ENCODE data around the gene SLC25A34. TPM values are rescaled to one million over a fixed set of nuclear protein-coding genes. Genes with fewer than 3 reads are reported as not detected.
"Not testable (repeated sequence)": the region's sequence is repeated elsewhere in the genome, so short reads cannot be mapped to it uniquely, and the experiment has no call there.

The SLC25A34 gene
- 0.17 TPM for polyA plus RNA-seq (2012; ENCODE audit: missing spikeins)

DNA sequence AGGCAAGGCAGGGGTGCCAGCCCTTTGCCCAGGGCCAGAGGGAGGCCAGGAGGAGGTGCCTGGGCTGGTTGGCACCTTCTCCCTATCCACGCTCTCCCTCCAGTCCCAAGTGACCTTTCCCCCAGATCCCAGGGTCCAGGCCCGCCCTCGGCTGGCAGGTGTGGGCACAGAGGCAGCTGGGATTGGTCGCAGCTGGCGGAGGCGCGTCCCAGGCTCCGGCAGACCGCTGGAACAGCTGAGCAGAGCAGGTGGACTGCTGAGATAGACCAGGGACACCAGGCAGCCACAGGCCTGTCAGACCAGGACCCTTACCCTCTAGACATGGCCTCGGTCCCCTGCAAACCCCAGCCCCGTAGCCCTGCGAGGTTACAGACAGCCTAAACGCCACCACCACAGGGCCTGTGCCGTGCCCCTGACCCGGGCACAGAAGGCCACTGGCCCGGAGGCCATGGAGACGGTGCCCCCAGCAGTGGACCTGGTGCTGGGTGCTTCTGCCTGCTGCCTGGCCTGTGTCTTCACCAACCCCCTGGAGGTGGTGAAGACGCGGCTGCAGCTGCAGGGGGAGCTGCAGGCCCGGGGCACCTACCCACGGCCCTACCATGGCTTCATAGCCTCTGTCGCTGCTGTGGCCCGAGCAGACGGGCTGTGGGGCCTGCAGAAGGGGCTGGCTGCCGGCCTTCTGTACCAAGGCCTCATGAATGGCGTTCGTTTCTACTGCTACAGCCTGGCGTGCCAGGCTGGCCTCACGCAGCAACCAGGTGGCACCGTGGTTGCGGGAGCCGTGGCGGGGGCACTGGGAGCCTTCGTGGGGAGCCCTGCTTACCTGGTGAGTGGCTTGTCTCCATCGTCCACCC is at the start of gene SLC25A34:
Gene SLC25A34 (plus strand): TSS at position 221 of the 854 bp plus-strand sequence. CDS start 228 bp downstream, at position 449.
- no peak for FAIRE-seq

DNA sequence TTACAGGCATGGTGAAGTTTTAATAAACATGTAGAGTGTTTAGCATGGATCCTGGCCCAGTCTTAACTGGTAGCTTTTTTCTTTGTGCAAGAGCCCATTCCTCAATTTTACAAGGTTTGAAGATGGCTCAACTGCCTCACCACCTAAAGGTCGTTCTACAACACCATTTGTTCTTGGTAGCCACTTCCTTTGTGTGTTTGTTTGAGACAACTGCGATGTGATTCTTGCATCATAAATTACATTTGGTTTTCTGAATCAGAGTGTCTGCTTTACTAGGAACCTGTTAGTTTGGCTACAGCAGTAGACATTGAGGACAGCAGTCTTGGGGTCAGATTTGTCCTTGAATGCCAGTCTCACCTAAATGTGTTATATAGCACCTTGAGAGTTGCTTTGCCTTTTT is 48.6 kb upstream of the SLC25A34 start:
- DNase-seq (ENCODE audit: insufficient read length) (no peak), FAIRE-seq (no peak)
- TF ChIP-seq POLR2AphosphoS5 (IDR thresholded peaks at IDR 0.05; ENCODE audit: low read depth, low read length), result no peak
- no peak for TF ChIP-seq TAF1 (IDR thresholded peaks at IDR 0.05; ENCODE audit: borderline replicate concordance, low read depth, low read length)
- TF ChIP-seq POLR2A (IDR thresholded peaks at IDR 0.05; ENCODE audit: low read depth, low read length), result no peak

More for the DNA sequence above, at the start of gene SLC25A34:
- DNase-seq (ENCODE audit: insufficient read length), result no peak
- TF ChIP-seq TAF1 (IDR thresholded peaks at IDR 0.05; ENCODE audit: borderline replicate concordance, low read depth, low read length) (no peak), POLR2A (IDR thresholded peaks at IDR 0.05; ENCODE audit: low read depth, low read length) (no peak), POLR2AphosphoS5 (IDR thresholded peaks at IDR 0.05; ENCODE audit: low read depth, low read length) (no peak)

DNA sequence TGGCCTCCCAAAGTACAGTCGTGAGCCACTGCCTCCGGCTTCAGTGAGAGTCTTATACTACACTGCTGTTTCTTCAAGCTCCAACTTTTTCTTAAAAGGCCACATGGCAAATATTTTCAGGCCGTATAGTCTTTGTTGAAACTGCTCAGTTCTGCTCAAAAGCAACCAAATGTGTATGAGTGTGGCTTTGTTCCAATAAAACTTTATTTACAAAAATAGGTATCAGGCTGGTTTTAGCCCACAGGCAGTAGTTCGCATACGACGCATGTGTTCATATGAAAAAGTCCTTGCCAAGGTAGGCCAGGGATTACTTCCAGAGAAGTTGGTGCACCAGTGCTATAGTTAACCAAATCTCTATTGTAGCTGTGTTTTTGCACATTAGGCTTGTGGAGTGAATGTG is 45.7 kb upstream of the SLC25A34 start:
- FAIRE-seq (no peak), DNase-seq (ENCODE audit: insufficient read length) (no peak)
- no peak for TF ChIP-seq POLR2A (IDR thresholded peaks at IDR 0.05; ENCODE audit: low read depth, low read length)

DNA sequence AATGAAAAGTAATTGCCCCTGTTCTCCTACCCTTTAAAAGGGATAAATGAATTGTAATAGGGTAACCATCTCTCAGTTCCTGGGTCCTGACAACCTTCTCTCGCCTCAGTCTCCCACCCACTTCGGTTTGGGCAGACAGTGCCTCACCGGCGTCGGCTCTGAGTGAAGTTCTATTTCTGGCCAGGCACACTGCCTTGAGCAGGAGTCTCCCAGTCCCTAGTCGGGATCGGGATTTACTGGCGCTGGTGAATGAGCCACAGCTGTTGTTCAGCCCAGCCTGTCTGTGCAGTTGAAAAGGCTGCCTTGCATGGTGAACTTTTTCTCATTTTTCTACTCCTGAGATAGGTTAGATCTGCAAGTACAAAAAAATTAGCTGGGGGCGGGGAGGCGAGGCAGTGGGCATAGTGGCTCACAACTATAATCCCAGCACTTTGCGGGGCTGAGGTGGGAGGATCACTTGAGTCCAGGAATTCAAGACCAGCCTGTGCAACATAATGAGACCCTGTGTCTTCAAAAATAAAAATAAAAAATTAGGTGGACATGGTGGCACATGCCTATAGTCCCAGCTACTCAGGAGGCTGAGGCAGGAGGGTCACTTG is 44.5 kb upstream of the SLC25A34 start:
- DNase-seq (ENCODE audit: insufficient read length) (no peak), FAIRE-seq (no peak)
- TF ChIP-seq POLR2AphosphoS5 (IDR thresholded peaks at IDR 0.05; ENCODE audit: low read depth, low read length) (no peak), POLR2A (IDR thresholded peaks at IDR 0.05; ENCODE audit: low read depth, low read length) (no peak), TAF1 (IDR thresholded peaks at IDR 0.05; ENCODE audit: borderline replicate concordance, low read depth, low read length) (no peak)

- no peak for FAIRE-seq
Measured at GRCh38 chr1:15692121-15692682, 43.9 kb upstream of the SLC25A34 start.

GRCh38 chr1:15693371-15693770 is 42.7 kb upstream of the SLC25A34 start:
- FAIRE-seq, result no peak
- TF ChIP-seq POLR2A (IDR thresholded peaks at IDR 0.05; ENCODE audit: low read depth, low read length), result no peak
- no peak for TF ChIP-seq POLR2AphosphoS5 (IDR thresholded peaks at IDR 0.05; ENCODE audit: low read depth, low read length)
- TF ChIP-seq TAF1 (IDR thresholded peaks at IDR 0.05; ENCODE audit: borderline replicate concordance, low read depth, low read length), result no peak
- DNase-seq (ENCODE audit: insufficient read length), result no peak

More at GRCh38 chr1:15692121-15692682, 43.9 kb upstream of the SLC25A34 start:
- DNase-seq (ENCODE audit: insufficient read length), result no peak
- TF ChIP-seq POLR2A (IDR thresholded peaks at IDR 0.05; ENCODE audit: low read depth, low read length), result no peak

GRCh38 chr1:15696956-15697521 is 39.0 kb upstream of the SLC25A34 start:
- FAIRE-seq, result peak; percentile 82
- DNase-seq (ENCODE audit: insufficient read length), result peak; percentile 75

DNA sequence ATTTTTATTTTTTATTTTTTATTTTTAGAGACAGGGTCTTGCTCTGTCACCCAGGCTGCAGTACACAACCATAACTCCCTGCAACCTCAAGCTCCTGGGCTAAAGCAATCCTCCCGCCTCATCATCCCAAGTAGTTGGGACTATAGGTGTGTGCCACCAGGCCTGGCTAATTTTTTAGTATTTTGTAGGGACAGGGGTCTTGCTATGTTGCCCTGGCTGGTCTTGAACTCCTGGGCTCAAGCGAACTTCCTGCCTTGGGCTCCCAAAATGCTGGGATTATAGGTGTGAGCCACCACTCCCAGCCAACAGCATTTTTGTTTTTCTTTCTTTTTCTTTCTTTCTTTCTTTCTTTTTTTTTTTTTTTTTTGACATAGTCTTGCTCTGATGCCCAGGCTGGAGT is 37.9 kb upstream of the SLC25A34 start:
- TF ChIP-seq POLR2AphosphoS5 (IDR thresholded peaks at IDR 0.05; ENCODE audit: low read depth, low read length), result no peak
- TF ChIP-seq TAF1 (IDR thresholded peaks at IDR 0.05; ENCODE audit: borderline replicate concordance, low read depth, low read length), result no peak
- no peak for TF ChIP-seq POLR2A (IDR thresholded peaks at IDR 0.05; ENCODE audit: low read depth, low read length)
- no peak for FAIRE-seq

More at GRCh38 chr1:15696956-15697521, 39.0 kb upstream of the SLC25A34 start:
- TF ChIP-seq POLR2AphosphoS5 (IDR thresholded peaks at IDR 0.05; ENCODE audit: low read depth, low read length), result peak; percentile 77
- TF ChIP-seq POLR2A (IDR thresholded peaks at IDR 0.05; ENCODE audit: low read depth, low read length), result peak; percentile 77
- TF ChIP-seq TAF1 (IDR thresholded peaks at IDR 0.05; ENCODE audit: borderline replicate concordance, low read depth, low read length), result 0 out of 2 replicates have a peak, but pooled peaks have one; percentile 35

DNA sequence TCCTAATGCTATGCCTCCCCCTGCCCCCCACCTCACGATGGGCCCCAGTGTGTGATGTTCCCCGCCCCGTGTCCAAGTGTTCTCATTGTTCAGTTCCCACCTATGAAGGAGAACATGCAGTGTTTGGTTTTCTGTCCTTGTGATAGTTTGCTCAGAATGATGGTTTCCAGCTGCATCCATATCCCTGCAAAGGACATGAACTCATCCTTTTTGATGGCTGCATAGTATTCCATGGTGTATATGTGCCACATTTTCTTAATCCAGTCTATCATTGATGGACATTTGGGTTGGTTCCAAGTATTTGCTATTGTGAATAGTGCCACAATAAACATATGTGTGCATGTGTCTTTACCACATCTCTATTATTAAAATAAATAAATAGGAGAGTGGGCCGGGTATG is 36.7 kb upstream of the SLC25A34 start:
- DNase-seq (ENCODE audit: insufficient read length); FAIRE-seq: not testable (repeated sequence)

More for the DNA sequence above, 37.9 kb upstream of the SLC25A34 start:
- DNase-seq (ENCODE audit: insufficient read length), result no peak

DNA sequence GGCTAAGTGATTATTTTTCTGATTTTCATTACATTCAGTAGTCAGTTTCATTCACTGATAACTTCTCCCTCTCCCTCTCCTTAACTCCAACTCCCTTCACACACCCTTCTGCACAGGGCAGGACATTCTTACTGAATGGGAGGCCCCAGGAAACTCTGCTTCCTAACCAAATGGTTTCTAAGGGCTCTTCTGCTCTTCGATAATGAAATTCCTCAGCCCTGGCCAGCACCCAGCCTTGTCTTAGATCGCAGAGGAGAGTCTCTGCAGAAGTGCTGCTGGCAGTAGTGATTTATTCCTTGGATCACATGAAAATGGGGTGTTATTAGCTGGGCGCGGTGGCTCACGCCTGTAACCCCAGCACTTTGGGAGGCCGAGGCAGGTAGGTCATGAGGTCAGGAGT is 35.5 kb upstream of the SLC25A34 start:
- DNase-seq (ENCODE audit: insufficient read length), result no peak
- TF ChIP-seq TAF1 (IDR thresholded peaks at IDR 0.05; ENCODE audit: borderline replicate concordance, low read depth, low read length) (no peak), POLR2AphosphoS5 (IDR thresholded peaks at IDR 0.05; ENCODE audit: low read depth, low read length) (no peak), POLR2A (IDR thresholded peaks at IDR 0.05; ENCODE audit: low read depth, low read length) (no peak)
- no peak for FAIRE-seq

DNA sequence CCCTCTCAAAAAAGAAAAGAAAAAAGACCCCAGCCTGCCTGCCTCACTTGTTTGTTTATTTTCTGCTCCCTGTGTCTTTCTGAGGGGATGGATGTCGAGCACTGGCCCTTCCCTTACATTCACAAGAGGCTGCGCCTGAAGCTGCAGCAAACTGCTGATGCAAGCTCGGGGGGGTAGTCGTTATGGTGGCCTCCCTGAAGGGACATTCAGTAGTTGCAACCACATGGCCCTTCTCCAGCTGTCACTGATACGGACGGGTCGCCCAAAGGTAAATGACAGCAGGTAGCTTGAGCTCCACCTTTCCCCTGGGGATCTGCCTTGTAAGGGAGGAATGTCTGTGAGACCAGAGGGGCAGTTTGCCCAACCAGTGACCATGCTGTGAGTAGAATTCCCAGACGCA is 34.3 kb upstream of the SLC25A34 start:
- DNase-seq (ENCODE audit: insufficient read length), result no peak
- no peak for FAIRE-seq
- no peak for TF ChIP-seq POLR2A (IDR thresholded peaks at IDR 0.05; ENCODE audit: low read depth, low read length)
- TF ChIP-seq POLR2AphosphoS5 (IDR thresholded peaks at IDR 0.05; ENCODE audit: low read depth, low read length), result no peak
- no peak for TF ChIP-seq TAF1 (IDR thresholded peaks at IDR 0.05; ENCODE audit: borderline replicate concordance, low read depth, low read length)
